DMS79 treated with DMSO at 0.1 percent for 48 hours (cell line): ENCODE measurements around the gene NHERF2.

Experiments
- DNase-seq: peaks from one replicate; lab custom pipeline; 2025; lab: John Stamatoyannopoulos, UW

NHERF2 gene

GRCh38 chr16:2082983-2083364 lies 56.3 kb downstream of the NHERF2 start:
- no peak for DNase-seq

DNA sequence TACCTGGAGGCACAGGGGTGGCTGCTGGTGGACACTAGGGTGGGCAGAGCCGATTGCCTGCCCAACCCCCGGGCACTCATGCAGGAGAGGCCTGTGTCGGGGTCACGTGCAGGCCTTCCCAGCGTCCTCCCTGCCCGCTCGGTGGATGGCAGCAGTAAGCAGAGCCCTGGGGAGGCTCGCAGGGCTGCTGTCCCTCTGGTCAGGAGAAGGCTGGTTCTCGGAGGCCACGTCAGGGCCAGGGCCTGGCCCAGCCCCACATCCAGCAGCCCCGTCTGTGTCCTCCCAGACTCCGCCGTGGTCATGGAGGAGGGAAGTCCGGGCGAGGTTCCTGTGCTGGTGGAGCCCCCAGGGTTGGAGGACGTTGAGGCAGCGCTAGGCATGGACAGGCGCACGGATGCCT lies 56.7 kb downstream of the NHERF2 start:
- no peak for DNase-seq

GRCh38 chr16:2083876-2084780 lies 57.4 kb downstream of the NHERF2 start:
- no peak for DNase-seq

GRCh38 chr16:2084895-2085625 lies 58.4 kb downstream of the NHERF2 start:
- DNase-seq: no peak

DNA sequence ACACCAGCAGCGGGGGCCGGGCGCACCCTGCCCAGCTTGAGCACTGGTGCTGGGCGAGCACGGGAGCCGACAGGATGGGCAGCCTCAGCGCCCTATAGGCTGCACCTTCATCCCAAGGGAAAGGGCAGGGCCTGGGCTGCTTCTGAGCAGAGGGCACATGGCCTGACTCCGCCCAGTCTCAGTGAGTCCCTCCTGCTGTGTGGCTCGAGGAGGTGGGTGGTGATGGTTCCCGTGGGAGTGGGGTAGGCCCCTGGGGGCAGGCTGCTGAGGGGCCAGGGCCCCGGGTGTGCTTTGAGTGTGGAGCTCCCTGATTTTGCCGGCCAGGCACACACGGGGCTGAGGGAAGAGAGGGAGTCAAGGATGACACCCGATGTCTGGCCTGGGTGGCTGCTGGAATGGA lies 59.0 kb downstream of the NHERF2 start:
- DNase-seq: no peak

- no peak for DNase-seq
Measured at GRCh38 chr16:2086106-2086742, 59.5 kb downstream of the NHERF2 start.

DNA sequence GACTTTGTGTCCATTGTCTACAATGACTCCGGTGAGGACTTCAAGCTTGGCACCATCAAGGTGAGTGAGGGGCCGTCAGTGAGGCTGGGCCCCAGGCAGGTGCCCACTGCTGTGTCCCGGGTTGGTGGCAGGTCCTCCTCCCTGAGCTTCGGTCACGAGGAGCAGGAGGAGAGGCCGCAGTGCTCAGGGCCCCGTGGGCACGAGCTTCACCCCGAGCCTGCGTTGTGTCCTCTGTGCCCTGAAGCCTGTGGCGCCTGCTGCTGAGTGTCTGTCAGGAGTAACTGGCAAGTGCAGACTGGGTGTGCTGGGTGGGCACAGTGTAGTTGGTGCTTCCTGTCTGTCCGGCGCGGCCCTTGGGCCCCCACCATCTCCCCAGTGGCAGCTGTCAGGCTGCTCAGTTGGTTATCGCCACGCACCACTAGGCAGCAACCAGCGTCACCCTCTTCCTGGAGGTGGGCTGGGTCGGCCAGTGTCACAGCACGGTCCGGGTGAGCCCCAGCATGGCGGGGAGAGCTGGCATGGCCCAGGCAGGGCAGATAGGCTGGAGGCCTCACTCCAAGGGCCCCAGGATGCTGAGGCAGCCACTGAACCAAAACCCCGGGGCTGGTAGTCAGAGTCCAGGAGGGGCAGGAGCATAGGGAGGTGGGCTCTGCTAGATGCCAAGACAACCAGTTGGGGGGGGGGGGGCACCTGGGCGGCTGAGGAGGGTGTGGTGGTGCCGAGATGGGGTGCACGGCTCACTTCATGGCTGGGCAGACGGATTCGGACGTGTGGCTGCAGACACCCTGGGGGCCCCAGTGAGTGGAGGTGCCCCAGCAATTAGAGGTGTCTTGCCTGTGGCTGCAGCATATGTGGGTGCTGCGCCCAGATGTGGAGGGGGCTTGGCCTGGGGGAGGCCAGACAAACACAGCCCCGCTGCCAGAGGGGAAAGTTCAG lies 60.4 kb downstream of the NHERF2 start:
- no peak for DNase-seq

DNA sequence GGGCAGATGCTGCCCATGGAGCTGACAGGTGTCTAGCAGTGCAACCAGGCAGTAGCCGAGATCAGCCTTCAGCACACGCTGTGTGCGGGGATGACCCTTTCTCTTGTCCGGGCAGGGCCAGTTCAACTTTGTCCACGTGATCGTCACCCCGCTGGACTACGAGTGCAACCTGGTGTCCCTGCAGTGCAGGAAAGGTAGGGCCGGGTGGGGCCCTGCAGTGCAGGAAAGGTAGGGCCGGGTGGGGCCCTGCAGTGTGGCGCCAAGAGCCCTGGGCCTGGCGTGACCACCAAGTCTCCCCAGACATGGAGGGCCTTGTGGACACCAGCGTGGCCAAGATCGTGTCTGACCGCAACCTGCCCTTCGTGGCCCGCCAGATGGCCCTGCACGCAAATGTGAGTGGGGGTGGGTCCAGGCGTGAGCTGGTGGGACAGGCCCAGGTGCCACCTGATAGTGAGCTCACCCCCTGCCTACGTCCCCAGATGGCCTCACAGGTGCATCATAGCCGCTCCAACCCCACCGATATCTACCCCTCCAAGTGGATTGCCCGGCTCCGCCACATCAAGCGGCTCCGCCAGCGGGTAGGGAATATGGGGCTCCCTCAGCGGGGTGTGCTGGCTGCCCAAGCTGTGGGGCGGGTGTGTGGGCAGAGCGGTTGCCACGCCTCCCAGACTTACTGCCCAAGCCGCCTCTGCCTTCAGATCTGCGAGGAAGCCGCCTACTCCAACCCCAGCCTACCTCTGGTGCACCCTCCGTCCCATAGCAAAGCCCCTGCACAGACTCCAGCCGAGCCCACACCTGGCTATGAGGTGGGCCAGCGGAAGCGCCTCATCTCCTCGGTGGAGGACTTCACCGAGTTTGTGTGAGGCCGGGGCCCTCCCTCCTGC lies 61.3 kb downstream of the NHERF2 start:
- no peak for DNase-seq
